ENCODE results near the gene PNPLA6.

The PNPLA6 gene

DNA sequence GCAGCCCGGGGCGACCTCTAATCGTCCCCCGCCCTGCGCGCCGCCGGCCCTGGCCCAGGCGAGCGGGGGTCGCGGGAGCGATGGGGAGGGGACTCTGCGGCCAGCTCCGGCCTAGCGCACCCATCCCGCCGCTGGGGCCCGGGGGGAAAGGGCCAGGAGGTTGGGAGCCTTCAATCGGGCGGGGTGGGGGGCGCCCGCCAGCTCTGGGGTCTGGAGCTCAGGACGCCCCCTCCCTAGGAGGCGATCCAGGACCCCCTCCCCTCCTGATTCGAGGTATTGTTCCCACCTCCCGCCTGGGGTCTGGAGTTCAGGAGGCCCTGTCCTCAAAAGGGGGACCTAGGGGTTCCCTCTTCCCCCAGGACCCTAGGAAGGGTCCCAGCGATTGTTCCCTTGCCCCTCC lies 19.2 kb upstream of the PNPLA6 start:
- no peak for DNase-seq

DNA sequence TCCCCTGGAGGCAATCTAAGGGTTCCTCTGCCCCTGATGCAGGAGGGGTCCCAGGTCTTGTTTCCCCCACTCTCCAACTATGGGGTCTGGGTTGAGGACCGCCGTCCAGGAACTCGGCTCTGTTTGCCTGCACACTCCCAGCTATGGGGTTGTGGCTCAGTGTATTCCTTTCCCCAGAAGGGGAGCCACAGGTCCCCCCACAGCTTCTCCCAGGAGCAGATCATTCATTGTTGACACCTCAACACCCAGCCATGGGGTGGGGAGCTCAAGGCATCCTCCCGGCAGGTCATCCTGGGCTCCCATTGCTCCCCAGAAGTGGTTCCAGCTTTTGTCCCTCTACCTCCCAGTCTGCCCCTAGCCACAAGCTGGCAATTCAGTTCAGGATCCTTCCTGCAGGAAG lies 18.6 kb upstream of the PNPLA6 start:
- DNase-seq, result no peak

DNA sequence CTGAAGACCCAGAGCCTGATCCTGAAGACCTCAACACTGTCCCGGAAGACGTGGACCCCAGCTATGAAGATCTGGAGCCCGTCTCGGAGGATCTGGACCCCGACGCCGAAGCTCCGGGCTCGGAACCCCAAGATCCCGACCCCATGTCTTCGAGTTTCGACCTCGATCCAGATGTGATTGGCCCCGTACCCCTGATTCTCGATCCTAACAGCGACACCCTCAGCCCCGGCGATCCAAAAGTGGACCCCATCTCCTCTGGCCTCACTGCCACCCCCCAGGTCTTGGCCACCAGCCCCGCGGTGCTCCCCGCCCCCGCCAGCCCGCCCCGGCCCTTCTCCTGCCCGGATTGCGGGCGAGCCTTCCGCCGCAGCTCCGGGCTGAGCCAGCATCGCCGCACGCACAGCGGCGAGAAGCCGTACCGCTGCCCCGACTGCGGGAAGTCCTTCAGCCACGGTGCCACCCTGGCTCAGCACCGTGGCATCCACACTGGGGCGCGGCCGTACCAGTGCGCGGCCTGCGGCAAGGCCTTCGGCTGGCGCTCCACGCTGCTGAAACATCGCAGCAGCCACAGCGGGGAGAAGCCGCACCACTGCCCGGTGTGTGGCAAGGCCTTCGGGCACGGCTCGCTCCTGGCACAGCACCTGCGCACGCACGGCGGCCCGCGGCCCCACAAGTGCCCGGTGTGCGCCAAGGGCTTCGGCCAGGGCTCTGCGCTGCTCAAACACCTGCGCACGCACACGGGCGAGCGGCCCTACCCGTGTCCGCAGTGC lies 16.0 kb upstream of the PNPLA6 start:
- no peak for DNase-seq

DNA sequence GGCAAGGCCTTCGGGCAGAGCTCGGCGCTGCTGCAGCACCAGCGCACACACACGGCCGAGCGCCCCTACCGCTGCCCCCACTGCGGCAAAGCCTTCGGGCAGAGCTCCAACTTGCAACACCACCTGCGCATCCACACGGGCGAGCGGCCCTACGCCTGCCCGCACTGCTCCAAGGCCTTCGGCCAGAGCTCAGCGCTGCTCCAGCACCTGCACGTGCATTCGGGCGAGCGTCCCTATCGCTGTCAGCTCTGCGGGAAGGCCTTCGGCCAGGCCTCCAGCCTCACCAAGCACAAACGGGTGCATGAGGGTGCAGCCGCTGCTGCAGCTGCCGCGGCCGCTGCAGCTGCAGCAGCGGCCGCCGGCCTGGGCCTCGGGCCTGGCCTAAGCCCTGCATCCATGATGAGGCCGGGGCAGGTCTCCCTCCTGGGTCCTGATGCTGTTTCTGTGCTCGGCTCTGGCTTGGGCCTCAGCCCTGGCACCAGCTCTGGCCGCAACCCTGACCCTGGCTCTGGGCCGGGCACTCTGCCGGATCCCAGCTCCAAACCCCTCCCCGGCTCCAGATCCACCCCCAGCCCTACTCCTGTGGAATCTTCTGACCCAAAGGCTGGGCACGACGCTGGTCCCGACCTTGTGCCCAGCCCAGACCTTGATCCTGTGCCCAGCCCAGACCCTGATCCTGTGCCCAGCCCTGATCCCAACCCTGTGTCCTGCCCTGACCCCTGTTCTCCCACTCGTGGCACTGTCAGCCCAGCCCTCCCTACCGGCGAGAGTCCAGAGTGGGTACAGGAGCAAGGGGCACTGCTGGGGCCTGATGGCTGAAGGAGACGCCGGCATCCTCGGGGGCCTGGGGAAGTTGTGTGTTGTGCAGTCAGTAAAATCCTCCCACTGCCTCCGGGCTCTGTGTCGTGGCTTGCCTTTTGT lies 15.1 kb upstream of the PNPLA6 start:
- DNase-seq, result no peak

DNA sequence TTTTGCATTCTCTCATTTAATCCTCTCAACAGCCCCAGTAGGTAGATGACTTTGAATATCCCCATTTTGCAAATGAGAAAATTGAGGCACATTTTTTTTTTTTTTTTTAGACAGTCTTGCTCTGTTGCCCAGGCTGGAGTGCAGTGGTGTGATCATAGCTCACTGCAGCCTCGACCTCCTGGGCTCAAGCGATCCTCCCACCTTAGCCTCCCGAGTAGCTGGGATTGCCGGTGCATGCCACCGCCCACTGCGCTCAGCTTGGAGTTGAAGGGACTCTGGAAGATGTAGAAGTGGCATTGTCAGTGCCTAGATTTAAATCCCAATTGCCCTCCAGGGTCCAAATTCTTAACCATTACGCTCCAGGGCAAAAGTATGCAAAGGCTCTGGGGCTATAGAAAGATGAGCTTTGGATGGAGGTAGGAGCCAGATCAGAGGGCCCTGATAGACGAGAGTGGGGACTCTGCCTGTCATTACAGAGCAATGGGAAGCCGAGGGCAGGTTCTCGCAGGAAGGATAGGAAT lies 13.9 kb upstream of the PNPLA6 start:
- DNase-seq, result no peak

GRCh38 chr19:7522072-7522922 lies 13.2 kb upstream of the PNPLA6 start, which contains the start of gene MCOLN1:
MCOLN1 (plus strand) TSS chr19:7522624; CDS start chr19:7522751, 127 bp downstream.
- DNase-seq, result peak; percentile 99

GRCh38 chr19:7522923-7523667 lies 12.4 kb upstream of the PNPLA6 start:
- DNase-seq, result no peak

DNA sequence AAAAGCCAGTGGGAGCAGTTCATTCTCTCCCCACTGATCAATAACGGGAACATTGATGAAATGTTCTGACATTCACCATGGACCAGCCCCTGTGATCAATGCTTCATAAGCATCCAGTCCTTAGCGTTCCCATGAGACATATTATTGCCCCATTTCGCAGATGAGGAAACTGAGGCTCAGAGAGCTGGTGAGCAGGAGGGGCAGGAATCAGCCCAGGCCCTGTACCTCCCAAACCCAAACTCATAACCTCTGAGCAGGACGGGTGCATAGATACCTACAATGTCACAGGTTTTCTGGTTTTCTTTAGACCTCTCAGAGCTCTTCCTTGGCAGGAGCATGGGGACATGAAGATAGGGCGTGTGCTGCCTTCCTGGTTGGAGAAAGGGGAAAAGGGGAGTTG lies 11.0 kb upstream of the PNPLA6 start:
- no peak for DNase-seq

DNA sequence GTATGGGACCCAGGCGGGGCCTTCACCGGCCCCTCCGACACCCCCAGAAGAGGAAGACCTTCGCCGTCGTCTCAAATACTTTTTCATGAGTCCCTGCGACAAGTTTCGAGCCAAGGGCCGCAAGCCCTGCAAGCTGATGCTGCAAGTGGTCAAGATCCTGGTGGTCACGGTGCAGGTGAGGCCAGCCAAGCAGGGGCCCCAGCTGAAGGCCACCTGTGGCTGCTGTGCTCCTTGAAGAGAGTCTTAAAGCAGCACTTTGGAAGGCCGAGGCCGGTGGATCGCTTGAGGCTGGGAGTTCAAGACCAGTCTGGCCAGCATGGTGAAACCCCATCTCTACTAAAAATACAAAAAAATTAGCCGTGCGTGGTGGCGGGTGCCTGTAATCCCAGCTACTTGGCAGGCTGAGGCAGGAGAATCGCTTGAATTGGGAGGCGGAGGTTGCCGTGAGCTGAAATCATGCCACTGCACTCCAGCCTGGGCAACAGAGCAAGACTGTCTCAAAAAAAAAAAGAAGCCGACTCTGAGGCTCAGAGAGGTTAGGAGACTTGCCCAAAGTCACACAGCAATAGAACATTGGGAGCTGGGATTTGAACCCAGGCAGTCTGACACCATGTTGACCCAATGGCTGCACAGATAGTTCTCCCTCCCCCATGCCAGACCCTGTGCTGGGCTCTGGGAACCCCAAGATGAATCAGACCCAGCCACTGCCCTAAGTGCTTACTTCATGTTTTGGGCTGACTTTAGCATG lies 10.4 kb upstream of the PNPLA6 start:
- DNase-seq, result no peak

- no peak for DNase-seq
Measured at GRCh38 chr19:7526059-7526929, 9.2 kb upstream of the PNPLA6 start.

DNA sequence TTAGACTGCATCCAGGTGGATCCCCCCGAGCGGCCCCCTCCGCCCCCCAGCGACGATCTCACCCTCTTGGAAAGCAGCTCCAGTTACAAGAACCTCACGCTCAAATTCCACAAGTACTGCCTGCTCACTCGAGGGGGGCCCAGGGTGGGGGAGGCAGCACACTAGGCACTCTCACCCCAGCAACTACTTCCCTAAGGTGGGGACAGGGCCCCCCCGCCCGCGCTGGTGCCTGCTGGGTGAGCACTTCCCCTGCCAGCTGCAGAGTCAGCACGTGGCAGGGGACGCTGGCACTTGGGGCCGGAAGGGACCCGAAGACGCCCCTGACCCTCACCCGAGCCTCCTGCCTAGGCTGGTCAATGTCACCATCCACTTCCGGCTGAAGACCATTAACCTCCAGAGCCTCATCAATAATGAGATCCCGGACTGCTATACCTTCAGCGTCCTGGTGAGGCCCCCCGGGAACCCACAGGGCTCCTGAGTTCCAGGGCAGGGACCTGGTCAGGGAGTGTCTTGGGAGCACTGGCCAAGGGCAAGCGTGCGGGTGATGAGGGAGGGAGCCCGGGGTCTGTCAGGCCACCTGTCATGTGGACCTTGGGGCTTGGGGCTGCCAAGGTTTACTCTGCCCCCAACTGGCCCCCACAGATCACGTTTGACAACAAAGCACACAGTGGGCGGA lies 7.9 kb upstream of the PNPLA6 start:
- no peak for DNase-seq

DNA sequence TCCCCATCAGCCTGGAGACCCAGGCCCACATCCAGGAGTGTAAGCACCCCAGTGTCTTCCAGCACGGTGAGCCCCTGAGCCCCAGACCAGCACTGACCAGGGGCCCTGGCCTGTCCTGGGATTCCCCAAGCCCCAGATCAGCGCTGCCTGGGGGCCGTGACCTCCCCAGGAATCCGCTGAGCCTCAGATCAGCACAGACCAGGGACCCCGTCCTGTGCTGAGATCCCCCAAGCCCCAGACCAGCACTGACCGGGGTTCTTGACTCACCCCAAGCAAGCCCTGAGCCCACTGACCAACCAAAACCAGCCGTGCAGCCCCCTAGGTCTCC lies 7.4 kb upstream of the PNPLA6 start:
- no peak for DNase-seq

DNA sequence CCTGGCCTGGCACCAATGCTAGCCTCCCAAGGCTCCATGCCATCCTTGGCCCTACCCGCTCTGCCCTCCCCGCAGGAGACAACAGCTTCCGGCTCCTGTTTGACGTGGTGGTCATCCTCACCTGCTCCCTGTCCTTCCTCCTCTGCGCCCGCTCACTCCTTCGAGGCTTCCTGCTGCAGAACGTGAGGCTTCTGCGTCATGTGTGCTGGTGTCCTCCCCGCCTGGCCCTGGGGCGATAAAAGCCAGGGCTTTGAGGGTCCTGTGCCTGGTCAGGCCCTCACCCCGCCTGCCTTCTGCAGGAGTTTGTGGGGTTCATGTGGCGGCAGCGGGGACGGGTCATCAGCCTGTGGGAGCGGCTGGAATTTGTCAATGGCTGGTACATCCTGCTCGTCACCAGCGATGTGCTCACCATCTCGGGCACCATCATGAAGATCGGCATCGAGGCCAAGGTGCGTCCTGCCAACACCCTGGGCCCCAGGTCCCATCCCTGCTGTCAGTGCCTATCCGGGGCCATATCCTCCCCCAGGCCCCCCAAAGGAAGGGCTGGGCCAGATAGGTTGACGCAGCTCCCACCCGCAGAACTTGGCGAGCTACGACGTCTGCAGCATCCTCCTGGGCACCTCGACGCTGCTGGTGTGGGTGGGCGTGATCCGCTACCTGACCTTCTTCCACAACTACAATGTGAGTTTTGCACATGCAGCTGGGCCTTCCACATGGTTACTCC lies 6.8 kb upstream of the PNPLA6 start:
- DNase-seq, result no peak

DNA sequence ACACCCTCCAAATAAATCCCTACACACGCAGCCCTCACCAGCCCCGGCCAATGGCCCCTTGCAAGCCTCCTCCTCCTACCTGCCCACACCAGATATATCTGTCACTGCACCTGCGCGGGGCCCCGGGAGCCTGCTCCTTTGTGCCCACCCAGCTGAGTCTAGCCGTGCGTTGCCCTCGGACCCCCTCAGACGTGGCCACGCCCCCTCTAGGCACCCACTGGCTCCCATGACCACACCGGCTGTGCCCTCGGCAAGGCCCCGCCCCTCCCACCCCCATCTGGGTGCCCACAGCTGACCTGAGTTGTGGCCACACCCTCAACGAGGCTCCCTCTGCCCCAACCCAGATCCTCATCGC lies 6.3 kb upstream of the PNPLA6 start:
- no peak for DNase-seq

DNA sequence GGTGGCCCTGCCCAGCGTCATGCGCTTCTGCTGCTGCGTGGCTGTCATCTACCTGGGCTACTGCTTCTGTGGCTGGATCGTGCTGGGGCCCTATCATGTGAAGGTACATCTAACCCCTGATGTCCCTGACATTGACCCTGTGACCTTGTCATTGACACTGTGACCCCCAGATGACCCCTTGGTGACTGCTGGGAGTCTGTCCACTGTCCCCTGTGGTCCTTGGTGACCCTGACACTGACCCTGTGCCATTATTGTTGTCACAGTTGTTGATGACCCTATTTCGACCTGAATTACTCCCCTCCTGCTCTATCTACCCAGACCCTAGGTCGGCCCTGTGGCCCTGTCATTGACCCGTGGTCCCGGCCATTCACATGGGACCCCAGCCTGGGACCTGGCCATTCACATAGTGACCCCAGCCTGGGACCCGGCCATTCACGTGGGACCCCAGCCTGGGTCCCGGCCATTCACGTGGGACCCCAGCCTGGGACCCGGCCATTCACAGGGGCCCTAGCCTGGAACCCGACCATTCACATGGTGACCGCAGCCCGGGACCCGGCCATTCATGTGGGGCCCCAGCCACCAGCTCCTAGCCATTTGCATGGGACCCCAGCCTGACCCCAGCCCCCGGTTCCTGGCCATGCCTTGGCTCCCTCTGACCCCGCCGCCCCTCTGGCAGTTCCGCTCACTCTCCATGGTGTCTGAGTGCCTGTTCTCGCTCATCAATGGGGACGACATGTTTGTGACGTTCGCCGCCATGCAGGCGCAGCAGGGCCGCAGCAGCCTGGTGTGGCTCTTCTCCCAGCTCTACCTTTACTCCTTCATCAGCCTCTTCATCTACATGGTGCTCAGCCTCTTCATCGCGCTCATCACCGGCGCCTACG lies 5.7 kb upstream of the PNPLA6 start:
- DNase-seq, result no peak

DNA sequence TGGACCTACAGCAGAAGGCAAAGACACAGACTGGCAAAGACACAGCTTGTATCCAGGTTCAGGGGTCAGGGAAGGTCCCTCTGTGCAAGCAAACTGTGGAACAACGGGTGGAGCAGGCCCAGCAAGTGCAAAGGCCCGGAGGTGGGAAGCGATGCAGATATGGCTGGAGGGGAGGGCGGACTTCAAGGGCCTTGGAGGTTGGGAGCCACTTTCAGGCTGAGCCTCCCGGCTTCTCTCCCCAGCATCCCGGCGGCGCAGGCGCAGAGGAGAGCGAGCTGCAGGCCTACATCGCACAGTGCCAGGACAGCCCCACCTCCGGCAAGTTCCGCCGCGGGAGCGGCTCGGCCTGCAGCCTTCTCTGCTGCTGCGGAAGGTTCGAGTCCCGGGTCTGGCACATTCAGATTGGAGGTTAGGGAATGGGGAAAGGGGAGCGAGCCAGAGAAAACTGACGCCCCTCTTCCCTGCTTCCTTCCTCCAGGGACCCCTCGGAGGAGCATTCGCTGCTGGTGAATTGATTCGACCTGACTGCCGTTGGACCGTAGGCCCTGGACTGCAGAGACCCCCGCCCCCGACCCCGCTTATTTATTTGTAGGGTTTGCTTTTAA lies 2.1 kb upstream of the PNPLA6 start:
- no peak for DNase-seq

DNA sequence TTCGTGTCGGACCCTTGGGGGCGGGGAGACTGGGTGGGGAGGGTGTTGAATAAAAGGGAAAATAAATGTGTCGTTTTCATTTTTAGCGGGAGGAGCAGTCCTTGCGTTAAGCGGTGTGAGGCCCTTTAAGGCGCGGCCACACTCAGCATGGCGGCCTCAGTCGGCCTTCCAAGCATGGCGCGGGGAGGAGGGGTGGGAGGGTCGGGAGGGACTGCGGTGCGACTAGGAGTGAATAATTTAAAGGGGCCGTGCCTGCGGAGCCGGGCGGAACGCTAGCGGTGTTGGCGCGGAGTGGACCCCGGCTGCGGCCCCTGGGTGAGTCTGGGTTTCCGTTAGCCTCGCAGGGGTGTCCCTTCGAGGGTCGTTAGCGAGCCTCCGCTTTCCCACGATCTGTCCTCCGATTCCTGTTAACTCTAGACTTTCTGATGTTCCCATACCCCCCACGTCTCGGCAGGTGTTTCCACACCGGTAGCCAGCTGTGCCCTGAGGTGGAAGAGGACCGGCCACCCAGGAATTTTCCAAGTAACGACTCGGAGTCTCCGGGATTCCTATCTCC lies 1.5 kb upstream of the PNPLA6 start:
- peak; percentile 87 for DNase-seq

Data from CD4-positive, alpha-beta T cell treated with Interleukin-10 for 1 hour (primary cell).